Medulla oblongata (tissue), 1 donor: ENCODE results near the gene LYST.
"Not testable (repeated sequence)": the region's sequence is repeated elsewhere in the genome, so short reads cannot be mapped to it uniquely, and the experiment has no call there.

Experiments
- DNase-seq: peaks from one replicate; pipeline ENCODE4 v3.0.0-alpha.2; 2015; ENCODE audit errors: extremely low spot score

Gene LYST

GRCh38 chr1:235759336-235759735 lies 107.4 kb downstream of the LYST start:
- DNase-seq = no peak

GRCh38 chr1:235758931-235759330 lies 107.8 kb downstream of the LYST start:
- DNase-seq = no peak

GRCh38 chr1:235757587-235758096 lies 109.1 kb downstream of the LYST start:
- DNase-seq = no peak

- not testable (repeated sequence) for DNase-seq
Measured at GRCh38 chr1:235754186-235754585, 112.5 kb downstream of the LYST start.

GRCh38 chr1:235749755-235750300 lies 116.9 kb downstream of the LYST start:
- DNase-seq = no peak

- DNase-seq = no peak
Measured at GRCh38 chr1:235748747-235749146, 118.0 kb downstream of the LYST start.

GRCh38 chr1:235746245-235746644 lies 120.5 kb downstream of the LYST start:
- DNase-seq = peak; percentile 55

GRCh38 chr1:235745503-235746136 lies 121.1 kb downstream of the LYST start:
- DNase-seq = no peak

- DNase-seq = no peak
Measured at GRCh38 chr1:235742914-235743599, 123.6 kb downstream of the LYST start.

GRCh38 chr1:235741294-235741693 lies 125.4 kb downstream of the LYST start:
- DNase-seq = no peak

GRCh38 chr1:235739631-235740030 lies 127.1 kb downstream of the LYST start:
- DNase-seq = no peak

- no peak for DNase-seq
Measured at GRCh38 chr1:235739124-235739523, 127.6 kb downstream of the LYST start.

- no peak for DNase-seq
Measured at GRCh38 chr1:235737751-235738150, 129.0 kb downstream of the LYST start.

GRCh38 chr1:235736263-235736662 lies 130.4 kb downstream of the LYST start:
- no peak for DNase-seq

GRCh38 chr1:235735621-235736020 lies 131.1 kb downstream of the LYST start:
- no peak for DNase-seq

- DNase-seq = no peak
Measured at GRCh38 chr1:235734335-235734734, 132.4 kb downstream of the LYST start.

GRCh38 chr1:235730007-235730406 lies 136.7 kb downstream of the LYST start:
- DNase-seq = no peak

- DNase-seq = no peak
Measured at GRCh38 chr1:235726557-235726956, 140.1 kb downstream of the LYST start.

- DNase-seq = no peak
Measured at GRCh38 chr1:235725434-235725833, 141.3 kb downstream of the LYST start.

- no peak for DNase-seq
Measured at GRCh38 chr1:235724730-235725129, 142.0 kb downstream of the LYST start.

- DNase-seq = no peak
Measured at GRCh38 chr1:235722858-235723257, 143.8 kb downstream of the LYST start.

GRCh38 chr1:235721982-235722381 lies 144.7 kb downstream of the LYST start:
- no peak for DNase-seq

GRCh38 chr1:235720544-235720943 lies 146.2 kb downstream of the LYST start:
- DNase-seq = no peak
